Smooth muscle cell of the coronary artery (primary cell): Measurements from ENCODE around the gene PAIP1. TPM values are rescaled to one million over a fixed set of nuclear protein-coding genes. Genes with fewer than 3 reads are reported as not detected.

Source experiments
- total RNA-seq: library from RNA; depleted of rRNA; stranded (reverse); fragments of >200 nt; gene quantifications from 2 replicates; pipeline ENCODE4 v1.2.3, GENCODE V29; 2014; ENCODE audit warnings: low replicate concordance

PAIP1 gene, protein sequence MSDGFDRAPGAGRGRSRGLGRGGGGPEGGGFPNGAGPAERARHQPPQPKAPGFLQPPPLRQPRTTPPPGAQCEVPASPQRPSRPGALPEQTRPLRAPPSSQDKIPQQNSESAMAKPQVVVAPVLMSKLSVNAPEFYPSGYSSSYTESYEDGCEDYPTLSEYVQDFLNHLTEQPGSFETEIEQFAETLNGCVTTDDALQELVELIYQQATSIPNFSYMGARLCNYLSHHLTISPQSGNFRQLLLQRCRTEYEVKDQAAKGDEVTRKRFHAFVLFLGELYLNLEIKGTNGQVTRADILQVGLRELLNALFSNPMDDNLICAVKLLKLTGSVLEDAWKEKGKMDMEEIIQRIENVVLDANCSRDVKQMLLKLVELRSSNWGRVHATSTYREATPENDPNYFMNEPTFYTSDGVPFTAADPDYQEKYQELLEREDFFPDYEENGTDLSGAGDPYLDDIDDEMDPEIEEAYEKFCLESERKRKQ
- total RNA-seq = 17.6 and 62.6 TPM in 2 replicates

DNA sequence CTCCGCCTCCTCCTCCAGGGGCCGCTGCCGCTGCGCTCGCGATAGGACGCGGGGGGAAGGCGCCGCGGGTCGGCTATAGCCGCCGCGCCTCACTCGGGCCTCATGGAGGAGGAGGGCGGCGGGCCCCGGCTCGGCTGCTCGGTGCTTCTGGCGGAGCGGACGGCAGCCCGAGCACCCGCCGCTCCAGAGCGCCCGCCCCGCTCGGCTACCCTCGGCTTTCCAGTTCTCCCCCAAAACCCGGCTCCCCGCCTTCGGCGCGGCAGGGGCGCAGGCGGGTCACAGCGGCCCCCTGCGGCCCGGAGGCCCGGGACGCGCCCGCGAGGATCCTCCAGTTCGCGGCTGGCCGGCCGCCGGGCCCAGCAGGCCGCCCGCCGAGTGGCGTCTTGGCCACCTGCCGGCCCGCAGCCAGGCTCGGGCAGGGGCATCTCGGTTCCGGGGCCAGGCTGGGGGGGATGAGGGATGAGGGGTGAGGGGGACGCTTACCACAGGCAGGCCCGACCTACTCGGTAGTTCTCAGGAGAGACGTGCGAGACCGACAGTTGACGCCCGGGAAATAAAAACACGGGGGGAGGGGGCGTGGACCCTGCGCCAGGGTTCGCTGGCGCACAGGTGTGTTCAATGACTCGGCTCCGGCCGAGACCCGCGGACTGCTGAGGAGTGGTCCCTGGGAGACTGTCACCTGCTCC lies at the start of gene PAIP1:
TSS of gene PAIP1 (minus strand) at position 221 of the 686 bp plus-strand sequence. CDS start 231 bp downstream, outside the sequence.

GRCh38 chr5:43602461-43603343 lies 45.8 kb upstream of the PAIP1 start, which contains the start of gene NNT:
TSS of gene NNT (plus strand) at chr5:43603180. CDS start at chr5:43609196, 6,016 bp downstream.

GRCh38 chr5:43514816-43515677 lies 41.8 kb downstream of the PAIP1 start, which contains the start of gene C5orf34:
TSS of gene C5orf34 (minus strand) at chr5:43515148. CDS start at chr5:43509339, 5,809 bp downstream.

GRCh38 chr5:43483298-43484105 lies 73.4 kb downstream of the PAIP1 start, which contains the start of gene TMEM267:
TSS of gene TMEM267 (minus strand) at chr5:43483865. CDS start at chr5:43453969, 29,896 bp downstream.

Other genes starting within 250 kb of the PAIP1 start
- gene HMGCS1, start 243.7 kb downstream of the PAIP1 start, total RNA-seq = 18.4 and 63.5 TPM in 2 replicates
- gene CCL28, start 144.7 kb downstream of the PAIP1 start, total RNA-seq = 0.68 and 1.9 TPM in 2 replicates
- 9.4 and 16.3 TPM in 2 replicates for gene TMEM267, start 73.2 kb downstream of the PAIP1 start, total RNA-seq
- 2.5 and 3.3 TPM in 2 replicates for gene C5orf34, start 41.9 kb downstream of the PAIP1 start, total RNA-seq
- gene NNT, start 46.1 kb upstream of the PAIP1 start, total RNA-seq = 68.7 and 85.5 TPM in 2 replicates